Measurements from ENCODE around the gene SSC5D. TPM values are rescaled to one million over a fixed set of nuclear protein-coding genes. Genes with fewer than 3 reads are reported as not detected.

The SSC5D gene
- total RNA-seq, 1 donor from 2014 or later: 1.1 TPM

GRCh38 chr19:55472463-55472862, 15.8 kb upstream of the SSC5D start:
- no peak for DNase-seq (ENCODE audit: low spot score, unreplicated experiment)
- Mint-ChIP-seq H3K36me3 (ENCODE audit: insufficient read depth) (no peaks in the 10 kb centered on the region), H3K9me3 (ENCODE audit: low read depth) (no peaks in the 10 kb centered on the region), H3K4me3 (ENCODE audit: low read depth) (no peak overlapping the region), H3K4me1 (ENCODE audit: low read depth) (peaks cover 2% of the 10 kb centered on the region), H3K27ac (no peak overlapping the region), H3K27me3 (peaks cover 3% of the 10 kb centered on the region)
- no peak for TF ChIP-seq CTCF (IDR thresholded peaks at IDR 0.05; ENCODE audit: unreplicated experiment)

GRCh38 chr19:55473225-55474012, 14.8 kb upstream of the SSC5D start:
- no peaks in the 10 kb centered on the region for H3K9me3 Mint-ChIP-seq (ENCODE audit: low read depth)
- H3K36me3 Mint-ChIP-seq (ENCODE audit: insufficient read depth): no peaks in the 10 kb centered on the region
- TF ChIP-seq CTCF (IDR thresholded peaks at IDR 0.05; ENCODE audit: unreplicated experiment): no peak
- H3K27me3 Mint-ChIP-seq: no peaks in the 10 kb centered on the region
- H3K4me1 Mint-ChIP-seq (ENCODE audit: low read depth): peaks cover 9% of the 10 kb centered on the region
- no peak for DNase-seq (ENCODE audit: low spot score, unreplicated experiment)
- no peak overlapping the region for H3K4me3 Mint-ChIP-seq (ENCODE audit: low read depth)
- H3K27ac Mint-ChIP-seq: no peak overlapping the region

- H3K4me1 Mint-ChIP-seq (ENCODE audit: low read depth): peaks cover 12% of the 10 kb centered on the region
- no peak for DNase-seq (ENCODE audit: low spot score, unreplicated experiment)
Observed at GRCh38 chr19:55474269-55475265, 13.7 kb upstream of the SSC5D start.

DNA sequence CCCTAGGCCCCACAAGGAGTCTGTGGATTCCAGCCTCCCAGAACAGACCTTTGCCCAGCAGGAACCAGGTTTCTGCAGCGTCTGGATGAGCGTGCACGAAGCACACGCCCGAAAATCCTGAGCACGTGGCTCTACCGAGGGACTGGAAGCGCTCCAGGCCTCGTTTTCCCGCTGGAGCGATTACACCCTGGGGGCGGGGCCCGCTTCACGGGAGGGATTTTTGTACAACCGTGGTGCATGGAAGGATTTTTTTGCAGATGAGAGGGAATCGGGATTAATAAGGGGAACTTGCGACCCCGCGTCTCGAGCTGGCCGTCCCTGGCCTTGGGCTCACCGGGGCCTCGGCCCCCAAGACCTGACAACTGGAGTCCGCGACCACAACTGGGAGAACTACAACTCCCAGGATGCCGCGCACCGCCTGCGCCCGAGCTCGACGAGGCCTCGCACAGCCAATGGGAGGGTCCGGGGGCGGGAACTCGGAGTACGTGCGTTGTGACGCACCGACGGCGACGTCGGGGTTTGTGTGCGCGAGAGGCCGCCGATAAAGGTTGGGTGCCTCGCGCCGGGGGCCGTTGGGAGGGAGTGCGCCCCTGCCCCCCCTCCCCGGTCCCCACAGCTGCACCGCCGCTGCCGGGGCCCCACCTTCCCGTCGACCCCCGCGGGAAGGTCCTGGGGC, 12.0 kb upstream of the SSC5D start, which contains the start of gene ZNF628:
TSS of gene ZNF628 (plus strand) at position 518 of the 676 bp plus-strand sequence. CDS start 3,294 bp downstream, outside the sequence.
- Mint-ChIP-seq H3K4me1 (ENCODE audit: low read depth) (peaks cover 12% of the 10 kb centered on the region), H3K27me3 (no peaks in the 10 kb centered on the region), H3K9me3 (ENCODE audit: low read depth) (no peaks in the 10 kb centered on the region), H3K27ac (peak within 1 kb of the TSS; percentile 96), H3K4me3 (ENCODE audit: low read depth) (peak within 1 kb of the TSS; percentile 90), H3K36me3 (ENCODE audit: insufficient read depth) (peaks cover 6% of the 10 kb centered on the region)
- peak; percentile 94 for DNase-seq (ENCODE audit: low spot score, unreplicated experiment)
- TF ChIP-seq CTCF (IDR thresholded peaks at IDR 0.05; ENCODE audit: unreplicated experiment): no peak

More at GRCh38 chr19:55474269-55475265, 13.7 kb upstream of the SSC5D start:
- no peaks in the 10 kb centered on the region for H3K9me3 Mint-ChIP-seq (ENCODE audit: low read depth)
- peak overlapping the region; percentile 38 for H3K4me3 Mint-ChIP-seq (ENCODE audit: low read depth)
- H3K27me3 Mint-ChIP-seq: no peaks in the 10 kb centered on the region
- H3K27ac Mint-ChIP-seq: no peak overlapping the region
- peaks cover 5% of the 10 kb centered on the region for H3K36me3 Mint-ChIP-seq (ENCODE audit: insufficient read depth)
- no peak for TF ChIP-seq CTCF (IDR thresholded peaks at IDR 0.05; ENCODE audit: unreplicated experiment)

All from progenitor cell of endocrine pancreas (in vitro differentiated cells).